GM19328 (cell line): ENCODE measurements around the gene MAN2B2.

Experiments used
- ATAC-seq: cut with Tn5 transposase; IDR thresholded peaks from one replicate; pipeline ENCODE4 v1.9.1; 2021; ENCODE audit warnings: mild to moderate bottlenecking, moderate library complexity; ENCODE audit not compliant: unreplicated experiment

MAN2B2 gene

DNA sequence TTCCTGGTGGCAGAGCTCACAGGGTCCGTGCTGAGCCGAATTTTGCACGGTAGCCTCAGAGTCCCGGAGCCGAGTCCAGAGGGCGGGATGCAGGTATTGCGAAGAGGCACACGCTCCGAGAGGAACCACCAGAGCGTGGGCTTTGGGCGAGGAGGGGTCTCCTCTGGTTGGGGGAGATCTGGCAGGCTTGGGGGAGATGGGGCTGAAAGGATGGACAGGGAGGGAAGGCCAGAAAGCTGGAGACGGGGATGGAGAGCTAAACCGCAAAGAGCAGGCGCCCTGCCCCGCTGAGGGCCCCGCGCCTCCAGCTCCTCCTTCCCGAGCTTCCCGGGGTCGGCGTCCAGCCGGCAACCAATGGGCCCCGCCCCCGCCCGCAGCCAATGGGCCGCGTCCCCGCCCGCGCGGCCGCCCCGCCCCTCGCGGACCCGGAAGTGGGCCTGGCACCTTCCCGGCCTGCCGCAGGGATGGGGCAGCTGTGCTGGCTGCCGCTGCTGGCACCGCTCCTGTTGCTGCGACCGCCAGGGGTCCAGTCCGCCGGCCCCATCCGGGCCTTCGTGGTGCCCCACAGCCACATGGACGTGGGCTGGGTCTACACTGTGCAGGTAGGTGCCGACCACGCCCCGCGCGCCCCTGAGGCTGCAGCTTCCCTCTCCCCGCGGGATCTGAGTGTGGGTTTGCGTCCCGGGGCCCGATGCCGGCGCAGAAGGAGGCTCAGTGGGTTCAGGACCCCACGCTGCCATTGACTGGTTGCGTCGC lies at the start of gene MAN2B2:
TSS of gene MAN2B2 (plus strand) at position 443 of the 756 bp plus-strand sequence. CDS start at position 465, 22 bp downstream.
- ATAC-seq = peak; percentile 97

DNA sequence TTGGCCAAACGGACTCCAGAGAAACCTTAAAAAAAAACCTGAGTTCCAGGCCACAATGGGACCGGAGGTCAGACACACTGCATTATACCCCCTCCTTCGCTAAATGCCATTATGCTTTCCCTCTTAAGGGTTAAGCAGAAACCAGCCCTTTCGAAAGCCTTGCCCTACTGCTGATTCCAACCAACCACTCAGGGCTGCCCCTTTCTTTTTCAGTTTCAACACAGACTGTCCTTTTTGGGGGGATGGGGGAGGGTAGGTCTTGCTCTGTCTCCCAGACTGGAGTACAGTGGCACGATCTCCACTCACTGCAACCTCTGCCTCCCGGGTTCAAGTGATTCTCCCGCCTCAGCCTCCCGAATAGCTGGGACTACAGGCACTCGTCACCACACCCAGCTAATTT lies 49.5 kb upstream of the MAN2B2 start:
- no peak for ATAC-seq

DNA sequence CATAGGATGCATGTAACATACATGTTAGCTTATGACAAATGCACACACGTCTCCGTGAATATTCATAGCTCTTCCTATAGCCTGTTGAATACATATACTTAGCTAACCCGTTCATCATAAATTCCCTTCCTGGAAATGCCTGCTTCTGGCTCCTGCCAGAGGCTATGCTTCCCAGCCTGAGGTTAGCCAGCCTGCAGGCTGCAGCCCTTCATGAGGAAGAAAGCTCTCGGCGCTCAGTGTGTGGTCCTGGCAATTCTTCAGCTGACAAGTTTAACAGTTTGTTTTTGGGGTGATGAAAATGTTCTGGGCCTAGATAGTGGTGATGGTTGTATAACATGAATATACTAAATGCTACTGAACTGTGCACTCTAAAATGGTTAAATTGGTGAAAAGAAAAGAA lies 48.8 kb upstream of the MAN2B2 start:
- ATAC-seq = no peak

DNA sequence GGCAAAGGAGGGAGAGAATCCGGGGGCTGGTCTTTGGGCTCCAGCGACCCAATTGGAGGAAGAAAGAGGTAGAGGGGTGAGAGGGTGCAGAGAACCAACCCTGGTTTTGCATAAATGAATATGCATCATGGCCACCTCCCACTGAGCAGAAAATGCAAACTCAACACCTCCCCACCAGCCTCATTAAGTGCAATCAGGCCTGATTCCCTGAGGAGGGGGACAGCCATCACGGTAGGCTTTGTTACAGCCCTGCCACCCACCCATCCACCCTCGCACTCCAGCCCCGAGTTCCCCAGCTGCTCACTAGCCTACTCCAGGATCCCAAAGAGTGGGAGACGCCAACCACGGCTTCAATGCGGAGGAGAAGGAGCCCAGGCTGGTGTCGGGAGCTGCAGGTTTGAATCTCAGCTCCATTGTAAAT lies 48.3 kb upstream of the MAN2B2 start:
- ATAC-seq = no peak

DNA sequence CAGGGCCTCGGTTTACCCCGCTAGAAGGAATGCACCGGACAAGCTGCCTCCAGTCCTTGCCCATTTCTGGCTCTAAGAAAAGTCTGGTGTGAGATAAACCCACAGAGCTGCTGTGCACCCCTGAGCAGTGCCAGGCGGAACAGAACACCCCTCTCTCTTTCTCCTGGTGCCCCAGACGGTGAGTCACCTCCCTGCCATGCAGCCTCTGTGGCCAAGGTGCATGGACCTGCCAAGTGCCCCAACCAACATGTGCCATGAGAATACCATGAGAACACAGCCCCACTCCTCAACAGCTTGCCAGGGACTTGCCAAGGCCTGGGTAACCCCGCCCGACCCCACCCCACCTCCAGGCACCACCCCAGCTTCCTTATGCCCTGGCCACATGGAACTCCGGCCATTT lies 47.7 kb upstream of the MAN2B2 start:
- ATAC-seq = no peak

DNA sequence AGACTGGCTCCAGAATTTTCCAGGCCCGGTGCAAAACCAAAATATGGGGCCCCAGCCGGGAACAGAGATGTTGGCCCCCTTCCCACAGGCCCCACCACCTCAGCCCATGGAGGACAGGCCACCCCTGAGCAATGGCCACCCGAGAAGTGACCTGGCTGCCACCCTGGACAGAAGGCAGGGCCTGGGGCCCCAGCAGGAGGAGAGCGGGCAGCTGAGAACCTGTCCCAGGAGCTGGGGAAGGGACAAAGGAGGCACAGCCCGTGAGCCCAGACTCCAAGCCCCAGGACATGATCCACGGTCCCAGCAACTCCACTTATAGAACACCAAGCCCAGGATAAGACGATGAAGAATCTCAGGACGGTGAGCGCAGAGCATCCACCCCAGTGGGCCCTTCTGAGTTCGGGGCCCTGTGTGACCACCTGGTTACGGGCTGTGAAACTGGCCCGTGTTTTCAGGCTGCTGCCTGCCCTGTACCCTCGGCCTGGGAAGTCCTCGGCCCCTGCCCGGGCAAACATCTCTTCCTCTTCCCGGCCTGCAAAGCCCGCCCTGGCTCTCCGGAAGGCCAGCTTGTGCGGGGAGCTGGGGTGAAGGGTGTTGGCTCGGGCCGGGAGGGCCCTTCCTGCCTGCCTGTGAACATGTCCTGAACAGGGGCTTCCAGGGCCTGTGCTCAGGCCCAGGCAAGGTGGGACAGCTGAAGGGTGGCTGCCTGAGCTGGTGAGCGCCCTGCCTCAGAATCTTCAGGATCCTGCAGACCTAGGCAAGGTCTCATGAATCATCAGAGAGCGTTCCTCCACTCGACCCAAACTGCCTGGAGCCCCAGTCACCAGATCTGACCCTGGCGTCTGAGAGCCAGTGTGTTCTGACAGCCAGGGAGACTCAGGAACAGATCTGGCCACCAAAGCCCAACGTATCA lies 47.0 kb upstream of the MAN2B2 start:
- no peak for ATAC-seq

DNA sequence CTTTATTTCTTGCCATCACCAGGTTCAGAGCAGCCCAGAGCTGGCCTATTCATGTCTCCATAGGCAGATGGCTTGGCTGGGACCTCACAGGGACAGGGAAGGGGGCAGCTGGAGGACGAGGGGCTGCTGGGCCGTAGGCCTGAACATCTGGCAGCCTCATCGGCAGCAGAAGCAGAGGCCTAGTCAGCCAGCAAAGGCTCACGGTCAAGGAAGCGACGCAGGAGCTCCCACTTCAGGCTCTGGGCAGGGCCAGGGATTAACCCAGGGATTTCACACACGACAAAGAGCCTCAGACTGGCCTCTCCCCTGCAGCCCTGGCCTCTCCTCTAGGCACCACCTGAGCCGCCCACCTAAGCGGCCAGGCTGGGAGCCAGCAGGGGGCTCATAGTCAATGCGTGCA lies 46.0 kb upstream of the MAN2B2 start:
- no peak for ATAC-seq

DNA sequence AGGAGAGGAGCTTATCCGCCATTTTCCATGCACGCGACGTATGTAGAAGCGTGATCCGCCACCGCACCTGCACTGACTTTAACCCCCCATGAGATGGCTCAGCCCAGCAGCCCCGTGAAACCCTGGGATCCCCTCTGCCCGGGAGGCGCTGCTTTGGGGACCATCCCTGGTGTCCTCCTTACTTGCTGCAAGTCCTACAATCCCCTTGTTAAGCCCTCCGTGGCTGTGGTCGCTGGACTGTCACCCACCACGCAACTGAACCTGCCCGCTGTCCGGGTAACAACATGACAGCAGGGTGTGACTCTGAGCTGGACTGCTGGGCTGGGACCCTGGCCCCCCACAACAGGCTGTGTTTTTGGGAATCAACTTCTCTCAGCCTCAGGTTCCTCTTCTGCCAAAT lies 44.7 kb upstream of the MAN2B2 start:
- no peak for ATAC-seq

DNA sequence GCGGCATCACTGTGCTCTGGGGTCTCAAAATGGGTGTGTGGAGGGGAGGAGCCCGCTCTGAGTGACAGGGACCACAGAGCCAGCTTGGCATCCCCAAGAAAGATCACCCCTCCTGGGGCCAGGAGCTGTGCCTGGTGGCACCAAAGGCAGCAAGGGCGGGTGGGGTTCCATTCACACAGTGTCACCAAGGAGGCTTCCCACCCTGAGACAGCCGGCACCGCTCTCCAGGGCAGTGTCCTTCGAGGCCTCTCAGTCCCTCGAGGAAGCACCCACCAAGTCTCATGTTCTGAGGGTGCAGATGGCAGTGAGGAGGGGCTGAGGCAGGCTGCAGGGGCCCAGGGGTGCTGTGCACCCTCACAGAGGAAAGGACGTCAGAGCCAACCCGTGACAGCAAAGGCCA lies 44.0 kb upstream of the MAN2B2 start:
- ATAC-seq = no peak

DNA sequence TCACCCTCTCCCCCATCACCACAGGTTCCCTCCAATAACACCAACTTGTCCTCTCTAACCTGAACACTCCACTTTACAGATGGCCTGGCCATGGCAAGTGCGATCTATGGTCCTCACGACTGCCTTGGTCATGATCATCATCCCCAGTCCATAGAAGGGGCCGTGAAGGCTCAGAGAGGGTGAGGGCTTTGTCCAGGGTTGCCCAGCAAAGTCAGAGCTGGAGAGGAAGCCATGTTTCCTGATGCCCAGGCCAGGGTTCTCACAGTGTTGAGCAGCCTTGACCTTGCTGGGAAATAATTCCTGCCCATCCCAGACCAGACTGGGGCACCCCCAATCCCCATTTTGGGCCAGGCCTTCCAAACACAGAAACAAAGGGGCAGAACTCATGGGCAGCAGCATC lies 42.9 kb upstream of the MAN2B2 start:
- ATAC-seq = no peak

DNA sequence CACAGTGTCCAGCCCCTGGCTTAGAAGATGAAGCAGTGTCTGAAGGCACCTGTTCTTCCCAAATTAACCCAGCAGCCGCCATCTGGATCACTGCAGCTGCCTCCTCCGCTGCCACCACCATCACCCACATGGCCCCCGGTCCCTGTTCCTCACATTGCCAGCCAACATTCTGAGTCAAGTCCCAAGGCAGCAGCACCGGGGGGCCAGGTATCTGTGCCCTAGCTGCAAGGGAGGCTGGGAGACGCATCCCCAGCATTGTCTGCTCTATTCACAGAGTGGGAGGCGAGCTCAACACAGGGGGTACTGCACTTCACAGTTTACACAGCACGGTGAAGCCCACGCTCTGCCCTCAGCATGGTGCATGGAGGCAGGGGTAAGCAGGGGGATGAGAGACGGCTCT lies 42.3 kb upstream of the MAN2B2 start:
- ATAC-seq = no peak

DNA sequence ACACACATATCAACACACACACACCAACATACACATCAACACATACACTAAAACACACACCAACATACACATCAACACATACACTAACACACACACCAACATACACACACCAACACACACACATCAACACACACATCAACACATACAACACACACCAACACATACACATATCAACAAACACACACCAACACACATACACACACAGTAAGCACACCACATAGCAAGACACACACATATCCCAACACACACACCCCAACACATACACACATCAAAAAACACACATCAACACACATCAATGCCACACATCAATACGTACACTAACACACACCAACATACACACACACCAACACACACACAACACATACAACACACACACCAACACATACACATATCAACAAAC lies 40.9 kb upstream of the MAN2B2 start:
- ATAC-seq = no peak

DNA sequence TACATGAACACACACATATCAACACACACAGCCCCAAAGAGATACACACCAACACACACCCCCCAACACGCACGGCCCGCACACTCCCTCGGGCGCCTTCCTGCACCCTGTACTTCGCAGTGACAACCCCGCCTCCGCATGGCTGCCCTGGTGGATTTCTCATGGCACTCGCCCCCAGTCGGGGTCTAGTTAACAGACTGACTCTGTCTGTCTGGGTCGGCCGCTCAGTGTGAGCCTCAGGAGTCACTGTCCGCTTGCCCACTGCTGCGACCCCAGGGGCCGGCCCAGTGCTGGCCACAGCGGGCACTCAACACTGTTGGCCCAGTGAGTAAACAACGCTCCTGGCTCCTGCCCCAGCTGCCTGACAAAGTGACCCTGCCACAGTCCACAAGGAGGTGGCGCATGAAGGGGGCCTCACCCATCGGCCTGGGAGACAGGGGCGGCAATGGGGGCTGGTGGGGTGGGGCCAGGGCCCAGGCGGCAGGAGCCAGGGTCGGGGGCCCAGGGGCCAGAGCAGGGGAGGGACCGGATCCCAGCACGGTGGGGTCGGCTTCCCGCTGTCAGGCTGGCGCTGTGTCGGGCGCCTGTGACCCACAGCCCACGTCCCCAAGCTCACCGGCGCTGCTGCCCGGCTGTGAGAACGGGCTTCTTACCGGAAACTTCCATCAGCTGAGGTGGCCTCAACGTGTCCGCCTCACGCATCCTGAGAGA lies 40.2 kb upstream of the MAN2B2 start:
- ATAC-seq = no peak

DNA sequence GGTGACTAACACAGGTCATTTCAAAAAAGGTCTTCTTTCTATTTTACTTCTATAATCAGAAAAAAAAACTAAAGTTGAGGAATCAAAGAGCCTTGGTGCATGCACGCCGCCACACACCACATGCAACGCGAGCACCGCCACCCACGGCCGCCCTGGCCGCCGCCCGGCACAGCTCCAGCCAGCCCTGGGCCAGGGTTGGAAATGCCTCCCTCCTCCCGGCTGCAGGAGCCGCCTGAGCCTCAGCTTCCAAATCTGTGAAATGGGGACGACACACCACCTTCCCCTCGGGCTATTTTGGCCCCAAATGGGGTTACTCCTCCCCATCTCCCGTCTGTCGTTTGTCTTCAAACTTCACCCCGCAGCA lies 39.7 kb upstream of the MAN2B2 start:
- no peak for ATAC-seq

DNA sequence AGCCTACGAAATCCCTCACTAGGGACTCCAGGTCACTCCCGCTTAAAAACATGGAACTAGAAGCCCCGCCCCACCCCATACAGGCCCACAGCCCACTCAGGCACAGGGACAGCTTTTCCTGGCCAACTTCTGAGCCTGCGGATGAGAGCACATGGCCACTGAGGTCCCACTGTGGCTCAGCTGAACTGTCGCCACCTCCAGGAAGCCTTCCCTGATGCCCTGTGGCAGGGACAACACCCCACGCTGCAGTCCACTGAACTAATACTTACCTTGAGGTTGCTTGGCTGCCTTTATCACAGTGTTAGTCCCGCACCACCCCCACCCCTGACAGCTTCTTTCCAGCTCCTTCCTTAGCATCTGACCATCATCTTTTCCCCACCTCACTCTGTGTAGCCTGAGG lies 39.3 kb upstream of the MAN2B2 start:
- no peak for ATAC-seq

DNA sequence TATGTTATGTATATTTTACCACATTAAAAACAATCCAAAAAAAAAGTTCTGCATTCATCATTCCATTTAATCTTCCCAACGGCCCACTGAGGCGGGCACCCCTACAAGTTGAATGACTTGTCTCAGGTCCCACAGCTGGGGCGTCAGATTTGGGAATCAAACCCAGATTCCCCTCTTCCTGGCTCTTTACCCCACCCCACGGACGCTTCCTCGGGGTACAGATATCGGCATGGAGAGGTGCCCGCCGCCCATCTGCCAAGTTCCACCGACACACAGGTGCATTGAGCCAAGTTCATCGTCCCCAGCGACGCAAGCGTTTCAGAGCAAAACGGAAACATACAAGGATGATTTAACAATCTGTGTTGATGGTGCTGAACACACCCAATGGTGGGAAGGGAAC lies 36.9 kb upstream of the MAN2B2 start:
- no peak for ATAC-seq

DNA sequence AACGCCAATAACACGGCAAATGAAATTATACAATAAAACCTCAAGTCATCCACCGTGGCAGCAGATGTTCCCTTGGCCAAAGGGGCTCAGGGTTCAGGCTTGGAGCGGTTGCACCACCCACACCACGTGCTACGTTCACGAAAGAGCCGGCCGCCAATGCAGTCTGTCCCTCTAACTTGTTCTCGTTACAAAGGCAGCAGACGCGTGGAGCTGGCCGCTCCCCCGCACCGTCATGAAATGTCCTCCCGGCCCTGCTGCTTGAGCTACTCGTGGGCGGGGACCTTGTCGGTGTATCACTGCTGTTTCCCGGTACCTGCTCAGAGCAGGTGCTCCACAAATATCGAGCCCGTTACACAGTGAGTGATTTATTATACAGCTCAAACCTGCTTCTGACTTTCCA lies 36.4 kb upstream of the MAN2B2 start:
- no peak for ATAC-seq

DNA sequence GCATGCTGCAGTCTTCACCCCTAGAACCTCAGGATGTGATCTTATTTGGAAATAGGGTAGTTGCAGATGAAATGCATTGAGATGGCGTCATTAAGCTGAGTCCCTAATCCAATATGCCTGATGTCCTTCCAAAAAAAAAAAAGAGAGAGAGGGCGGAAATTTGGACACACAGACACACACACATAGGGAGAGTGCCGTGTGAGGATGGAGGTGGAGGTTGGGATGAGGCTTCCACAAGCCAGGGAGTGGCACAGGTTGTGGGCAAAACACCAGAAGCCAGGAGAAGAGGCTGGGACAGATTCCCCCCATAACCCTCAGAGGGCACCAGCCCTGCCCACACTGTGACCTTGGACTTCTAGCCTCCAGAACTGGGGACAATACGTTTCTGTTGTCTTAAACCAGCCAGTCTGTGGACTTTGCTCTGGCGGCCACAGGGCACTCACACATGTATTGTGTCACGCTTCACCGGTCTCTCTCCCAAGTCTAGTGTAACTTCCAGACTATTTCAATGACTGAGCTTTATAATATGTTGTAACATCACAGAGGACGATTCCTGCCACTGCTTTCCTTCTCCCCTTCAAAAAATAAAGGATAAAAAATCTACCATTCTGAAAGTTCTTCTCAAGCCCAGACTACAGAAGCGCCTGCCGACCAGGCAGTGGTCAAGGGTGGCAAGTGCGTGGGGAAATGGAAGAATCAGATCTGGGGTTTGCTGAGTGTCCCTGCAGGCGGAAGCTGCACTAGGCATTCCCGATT lies 35.8 kb upstream of the MAN2B2 start:
- no peak for ATAC-seq

DNA sequence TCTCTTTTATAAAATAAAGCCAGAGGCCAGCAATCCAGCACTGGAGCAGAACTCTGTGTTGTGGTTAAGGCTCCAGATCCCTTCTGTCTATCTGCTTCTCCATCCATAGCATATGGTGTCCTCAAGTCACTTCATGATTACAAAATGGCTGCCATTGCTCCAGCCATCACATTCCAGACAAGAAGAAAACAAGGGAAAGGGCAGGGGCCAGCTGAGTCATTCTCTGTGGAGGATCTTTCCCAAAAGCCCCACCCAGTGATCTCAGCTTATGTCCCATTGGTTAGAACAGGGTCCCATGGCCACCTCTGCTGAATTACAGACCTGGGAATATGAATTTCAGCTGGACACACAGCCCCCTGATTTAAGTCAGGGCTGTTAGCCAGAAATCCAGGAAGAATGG lies 34.1 kb upstream of the MAN2B2 start:
- no peak for ATAC-seq

DNA sequence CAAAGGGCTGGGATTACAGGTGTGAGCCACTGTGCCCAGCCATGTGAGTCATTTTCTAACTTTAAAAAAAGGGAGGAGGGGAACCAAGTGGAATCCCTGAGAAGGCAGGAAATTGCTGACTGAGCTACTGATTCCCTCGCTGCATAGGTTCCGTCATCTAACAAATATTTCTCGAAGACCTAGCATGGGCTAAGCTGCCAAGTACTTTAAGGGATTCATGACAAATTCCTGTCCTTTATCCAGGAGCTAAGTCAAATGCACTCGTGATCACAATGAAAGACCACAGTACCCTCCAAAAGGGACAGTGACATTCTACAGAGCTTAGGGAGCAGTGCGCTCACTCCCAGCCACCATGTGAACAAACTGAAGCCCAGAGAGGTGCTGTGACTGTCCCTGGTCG lies 33.2 kb upstream of the MAN2B2 start:
- no peak for ATAC-seq

DNA sequence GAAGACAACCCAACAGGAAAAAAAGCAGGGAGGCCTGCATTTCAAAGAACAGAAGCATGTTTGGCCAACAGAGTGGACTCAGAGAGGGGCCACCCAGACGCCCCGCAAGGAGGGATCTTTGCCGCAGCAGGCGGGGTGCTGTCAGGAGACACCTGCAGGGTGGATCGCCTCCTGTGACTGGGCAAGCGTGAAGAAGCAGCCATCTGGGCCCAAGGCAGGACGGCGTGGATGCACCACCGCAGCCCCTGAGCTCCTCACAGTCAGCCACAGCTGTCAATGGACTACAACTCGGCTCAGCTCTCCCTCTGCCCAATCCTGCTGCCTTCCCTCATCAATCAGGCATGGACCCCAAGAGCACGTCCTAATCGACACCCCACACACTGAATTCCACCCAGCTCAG lies 32.0 kb upstream of the MAN2B2 start:
- no peak for ATAC-seq
